Gastrocnemius medialis (tissue), 4 donors: ENCODE measurements around the gene GSG1L. TPM values are rescaled to one million over a fixed set of nuclear protein-coding genes. Genes with fewer than 3 reads are reported as not detected.

Experiments used
- ATAC-seq, 2 donors: fragments of 150-250 bp; one replicate each; pipeline ENCODE4 v1.9.1; 2016
- DNase-seq, 2 donors: peaks; one replicate each; pipeline ENCODE4 v3.0.0-alpha.2; 2019
- H3K27ac ChIP-seq, 4 donors: fragments of 200-600 bp; sonication (generic); 1 replicate in 1 of 4; 2 replicates in 3 of 4; pipeline ENCODE4 v1.5.1; 2016 to 2018; ENCODE audit warnings: mild to moderate bottlenecking in 2 of 4, moderate library complexity in 1 of 4
- H3K27me3 ChIP-seq, 3 donors: fragments of 200-600 bp; sonication (generic) in 2 of 3; 1 replicate in 1 of 3; 2 replicates in 2 of 3; pipeline versions ENCODE4 v1.5.1 to v1.6.0; 2016 to 2019; ENCODE audit warnings: mild to moderate bottlenecking in 1 of 3, moderate library complexity in 1 of 3
- H3K36me3 ChIP-seq, 2 donors: fragments of 200-600 bp; sonication (generic) in 1 of 2; one replicate each; pipeline ENCODE4 v1.5.1; 2017 to 2018
- H3K4me1 ChIP-seq, 2 donors: fragments of 200-600 bp; sonication (generic) in 1 of 2; one replicate each; pipeline ENCODE4 v1.5.1; 2016 to 2017; ENCODE audit warnings: mild to moderate bottlenecking in 2 of 2
- H3K4me3 ChIP-seq, 4 donors: fragments of 200-600 bp; sonication (generic) in 3 of 4; 1 replicate in 1 of 4; 2 replicates in 3 of 4; pipeline ENCODE4 v1.5.1; 2016 to 2019; ENCODE audit warnings: mild to moderate bottlenecking in 2 of 4
- H3K9me3 ChIP-seq, 3 donors: fragments of 200-600 bp; sonication (generic) in 2 of 3; 1 replicate in 1 of 3; 2 replicates in 2 of 3; pipeline ENCODE4 v1.5.1; 2016 to 2019
- CTCF ChIP-seq, 5 experiments: fragments of 450-650 bp in 3 of 5; fragments of 200-600 bp in 2 of 5; sonication (generic) in 2 of 5; IDR thresholded peaks in 4 of 5; conservative IDR thresholded peaks in 1 of 5; 1 replicate in 4 of 5; 2 replicates in 1 of 5; pipeline ENCODE4 v1.5.1; 2016 to 2019; ENCODE audit warnings: antibody characterized with exemption in 5 of 5, mild to moderate bottlenecking in 3 of 5, moderate library complexity in 3 of 5
- POLR2A ChIP-seq, 2 donors: fragments of 450-650 bp; IDR thresholded peaks; one replicate each; pipeline ENCODE4 v1.6.1; 2017; ENCODE audit warnings: antibody characterized with exemption in 2 of 2, mild to moderate bottlenecking in 2 of 2, moderate library complexity in 2 of 2
- in situ Hi-C, 4 donors: fragments of 200-750 bp; cut with MboI; loops; one replicate each; pipeline versions ENCODE4 v1.15.0 to v1.8.0; 2017; ENCODE audit warnings: low sequenced_read_pairs in 4 of 4
- intact Hi-C: fragments of 100-400 bp; cut with DNase I; formaldehyde crosslinking; loops from one replicate; pipeline ENCODE4 v1.15.1; 2023; ENCODE audit warnings: low total_unique reads
- total RNA-seq, 4 donors: library from RNA; depleted of rRNA; stranded (reverse); fragments of >200 nt; gene quantifications; one replicate each; pipeline versions ENCODE4 v1.1.0 to v1.2.3, GENCODE V29; 2016

GSG1L gene
- total RNA-seq, 4 donors from 2014 or later, result not detected

DNA sequence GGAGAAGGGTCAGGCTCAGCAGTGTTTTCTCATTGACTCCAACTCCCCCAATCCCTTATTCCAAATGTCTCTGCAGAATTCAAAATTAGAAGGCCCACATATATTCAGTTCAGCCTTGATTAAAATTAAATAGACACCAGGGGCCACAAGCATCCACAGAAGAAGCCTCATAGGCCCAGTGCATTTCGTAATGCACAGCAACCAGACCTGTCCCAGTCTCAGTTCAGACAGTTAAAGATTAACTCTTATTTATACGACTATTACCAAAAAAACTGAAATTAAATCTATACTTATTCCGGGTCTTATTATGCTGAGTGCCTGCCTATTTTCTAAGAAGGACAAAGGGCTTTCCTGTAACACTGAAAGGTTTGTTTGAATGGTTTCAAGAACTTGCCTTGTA is 41.8 kb upstream of the GSG1L start:
- Histone ChIP-seq H3K36me3 (peaks cover 0 to 96% of the 10 kb centered on the region in 2 donors), H3K9me3 (no peaks in the 10 kb centered on the region), H3K4me3 (no peak overlapping the region), H3K27ac (no peak overlapping the region), H3K4me1 (no peaks in the 10 kb centered on the region), H3K27me3 (no peaks in the 10 kb centered on the region)
- intact Hi-C loops, result no loop called here
- DNase-seq (no peak), ATAC-seq (no peak)
- TF ChIP-seq POLR2A (IDR thresholded peaks at IDR 0.05), result no peak
- no peak for TF ChIP-seq CTCF (IDR thresholded peaks at IDR 0.05 in 4 of 5, conservative IDR thresholded peaks at IDR 0.05 in 1 of 5)
- in situ Hi-C loops, result no loop called here

- TF ChIP-seq POLR2A (IDR thresholded peaks at IDR 0.05) (no peak), CTCF (IDR thresholded peaks at IDR 0.05 in 4 of 5, conservative IDR thresholded peaks at IDR 0.05 in 1 of 5) (no peak)
- Histone ChIP-seq H3K4me3 (no peak overlapping the region), H3K27ac (no peak overlapping the region), H3K36me3 (peaks cover 0 to 98% of the 10 kb centered on the region in 2 donors), H3K27me3 (no peaks in the 10 kb centered on the region), H3K4me1 (no peaks in the 10 kb centered on the region), H3K9me3 (no peaks in the 10 kb centered on the region)
- no peak for DNase-seq
- in situ Hi-C loops, result no loop called here
- no peak for ATAC-seq
- intact Hi-C loops, result no loop called here
These were observed 40.9 kb upstream of the GSG1L start for GRCh38 chr16:28104404-28104803.

DNA sequence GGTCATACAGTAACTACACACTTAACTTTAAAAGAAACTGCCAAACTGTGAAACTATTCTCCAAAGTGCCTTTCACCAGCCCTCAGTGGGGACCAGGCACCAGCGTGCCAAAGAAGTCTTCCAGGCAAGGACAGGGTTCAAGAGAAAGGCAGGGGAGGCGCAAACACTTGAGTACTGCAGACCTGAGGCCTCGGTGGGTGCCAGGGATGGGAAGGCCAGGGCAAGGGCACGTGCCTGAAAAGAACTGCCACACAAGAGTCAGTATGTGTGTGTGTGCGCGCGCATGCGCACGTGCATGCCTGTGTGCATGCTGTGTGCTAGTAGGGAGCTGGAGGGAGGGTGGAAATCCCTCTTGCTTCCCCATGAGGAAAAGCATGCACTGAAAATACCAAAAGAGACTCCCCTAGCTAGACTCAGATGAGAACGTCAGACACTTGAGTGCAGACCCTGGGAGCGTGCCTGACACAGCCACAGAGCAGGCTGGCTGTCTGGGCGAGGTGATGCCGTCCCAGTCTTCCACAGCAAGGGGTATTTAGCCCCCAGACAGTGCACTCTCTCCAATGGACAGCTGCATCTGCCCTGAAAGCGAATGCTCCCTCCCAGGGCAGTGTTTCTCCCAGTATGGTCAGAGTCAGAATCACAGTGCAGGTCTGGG is 40.1 kb upstream of the GSG1L start:
- intact Hi-C loops (no loop called here), in situ Hi-C loops (no loop called here)
- TF ChIP-seq CTCF (IDR thresholded peaks at IDR 0.05 in 4 of 5, conservative IDR thresholded peaks at IDR 0.05 in 1 of 5) (no peak), POLR2A (IDR thresholded peaks at IDR 0.05) (no peak)
- no peaks in the 10 kb centered on the region for H3K27me3 ChIP-seq
- no peak overlapping the region for H3K4me3 ChIP-seq
- ATAC-seq, result no peak
- no peak for DNase-seq
- no peaks in the 10 kb centered on the region for H3K4me1 ChIP-seq
- no peak overlapping the region for H3K27ac ChIP-seq
- no peaks in the 10 kb centered on the region for H3K9me3 ChIP-seq
- peaks cover 0 to 98% of the 10 kb centered on the region in 2 donors for H3K36me3 ChIP-seq

DNA sequence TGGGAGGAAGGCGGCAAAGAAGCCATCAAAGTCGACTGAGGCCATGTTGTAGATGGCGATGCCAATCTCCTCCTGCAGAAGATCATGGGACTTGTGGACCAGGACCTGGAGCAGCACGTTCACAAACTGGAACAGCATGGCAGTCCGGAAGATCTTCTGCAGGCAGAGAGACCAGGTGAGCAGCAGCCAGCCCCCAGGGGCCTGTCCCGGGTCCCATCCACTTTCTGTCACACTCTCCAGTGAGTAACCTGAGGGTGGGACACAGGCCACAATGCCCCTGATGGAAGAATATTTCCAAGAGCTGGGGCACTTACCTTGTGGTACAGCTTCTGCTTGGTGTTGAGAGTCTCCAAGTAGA is 38.0 kb upstream of the GSG1L start:
- no peak overlapping the region for H3K4me3 ChIP-seq
- TF ChIP-seq POLR2A (IDR thresholded peaks at IDR 0.05) (no peak), CTCF (IDR thresholded peaks at IDR 0.05 in 4 of 5, conservative IDR thresholded peaks at IDR 0.05 in 1 of 5) (no peak)
- ATAC-seq (no peak), DNase-seq (no peak)
- intact Hi-C loops, result no loop called here
- no peaks in the 10 kb centered on the region for H3K9me3 ChIP-seq
- no peaks in the 10 kb centered on the region for H3K4me1 ChIP-seq
- in situ Hi-C loops, result no loop called here
- H3K27me3 ChIP-seq, result no peaks in the 10 kb centered on the region
- no peak overlapping the region for H3K27ac ChIP-seq
- peaks cover 0 to 91% of the 10 kb centered on the region in 2 donors for H3K36me3 ChIP-seq
